Skin of body (tissue), 3 donors: ENCODE measurements around the gene NANP. TPM values are rescaled to one million over a fixed set of nuclear protein-coding genes. Genes with fewer than 3 reads are reported as not detected.

ENCODE experiments used
- DNase-seq: peaks from one replicate; lab custom pipeline; 2025; lab: John Stamatoyannopoulos, UW
- small RNA-seq: library from RNA; depleted of rRNA; stranded (forward); fragments of <200 nt; gene quantifications from one replicate; pipeline ENCODE3, GENCODE V24; 2014; ENCODE audit warnings: low replicate concordance
- total RNA-seq: library from RNA; depleted of rRNA; stranded (reverse); fragments of >200 nt; gene quantifications from one replicate; pipeline ENCODE4 v1.2.3, GENCODE V29; 2014

NANP gene
- total RNA-seq, 1 donor from 2014 or later = 6.2 TPM

DNA sequence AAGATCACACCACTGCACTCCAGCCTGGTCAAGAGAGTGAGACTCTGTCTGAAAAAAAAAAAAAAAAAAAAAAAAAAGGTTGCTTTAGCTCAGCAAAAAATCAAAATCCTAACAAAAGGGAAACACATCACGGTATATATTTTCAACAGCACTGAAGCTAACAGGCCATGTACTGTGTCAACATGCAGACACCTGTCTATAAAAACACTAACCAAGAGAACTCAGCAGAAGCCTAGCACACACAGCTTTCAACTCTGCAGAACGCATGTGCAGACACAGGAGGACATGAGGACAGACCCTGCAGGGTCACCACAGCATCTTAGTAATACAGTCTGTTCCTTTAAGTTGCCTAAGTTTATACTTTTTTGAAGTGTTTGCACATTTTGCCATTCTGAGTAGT, 52.0 kb downstream of the NANP start:
- DNase-seq = no peak

DNA sequence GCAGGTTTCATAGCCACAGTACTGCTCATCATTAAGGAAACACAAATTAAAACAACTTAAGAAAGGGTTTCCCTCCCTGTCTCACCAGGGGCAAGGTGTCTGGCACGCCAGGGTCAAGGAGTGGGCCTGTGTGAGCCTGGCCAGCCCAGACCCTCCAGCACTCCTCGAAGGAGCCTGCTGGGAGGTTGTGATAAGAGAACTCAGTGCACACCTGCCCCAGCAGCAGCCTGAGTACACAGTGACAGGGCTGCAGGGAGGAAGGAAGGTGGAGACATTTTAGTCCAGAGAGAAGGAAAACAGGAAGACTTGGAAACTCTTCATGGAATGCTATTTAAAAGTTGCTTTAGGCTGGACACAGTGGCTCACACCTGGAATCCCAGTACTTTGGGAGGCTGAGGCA, 52.6 kb downstream of the NANP start:
- DNase-seq = no peak

DNA sequence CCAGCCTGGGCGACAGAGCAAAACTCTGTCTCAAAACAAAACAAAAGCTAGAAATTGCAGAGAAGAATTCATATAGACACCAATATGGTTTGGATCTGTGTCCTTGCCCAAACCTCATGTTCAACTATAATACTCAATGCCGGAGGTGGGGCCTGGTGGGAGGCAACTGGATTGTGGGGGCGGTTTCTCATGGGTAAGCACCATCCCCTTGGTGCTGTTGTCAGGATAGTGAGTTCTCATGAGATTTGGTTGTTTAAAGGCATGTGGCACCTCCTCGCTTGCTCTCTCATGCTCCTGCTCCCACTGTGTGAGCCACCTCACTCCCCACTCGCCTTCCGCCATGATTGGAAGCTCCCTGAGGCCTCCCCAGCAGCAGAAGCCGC, 53.7 kb downstream of the NANP start:
- no peak for DNase-seq

DNA sequence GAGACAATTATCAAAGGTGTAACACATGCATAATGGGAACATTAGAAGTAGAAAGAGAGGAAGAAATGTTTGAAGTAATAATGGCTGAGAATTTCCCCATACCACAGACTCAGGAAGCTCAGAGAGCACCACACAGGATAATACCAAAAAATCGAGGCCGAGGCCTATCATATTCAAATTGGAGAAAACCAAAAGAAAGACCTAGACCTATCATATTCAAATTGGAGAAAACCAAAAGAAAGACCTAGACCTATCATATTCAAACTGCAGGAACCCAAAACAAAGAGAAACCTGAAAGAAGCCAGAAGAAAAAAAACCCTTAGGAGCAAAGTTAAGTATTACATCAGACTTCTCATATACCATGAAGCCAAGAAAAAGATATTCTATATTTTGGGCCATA, 56.5 kb downstream of the NANP start:
- DNase-seq = no peak

DNA sequence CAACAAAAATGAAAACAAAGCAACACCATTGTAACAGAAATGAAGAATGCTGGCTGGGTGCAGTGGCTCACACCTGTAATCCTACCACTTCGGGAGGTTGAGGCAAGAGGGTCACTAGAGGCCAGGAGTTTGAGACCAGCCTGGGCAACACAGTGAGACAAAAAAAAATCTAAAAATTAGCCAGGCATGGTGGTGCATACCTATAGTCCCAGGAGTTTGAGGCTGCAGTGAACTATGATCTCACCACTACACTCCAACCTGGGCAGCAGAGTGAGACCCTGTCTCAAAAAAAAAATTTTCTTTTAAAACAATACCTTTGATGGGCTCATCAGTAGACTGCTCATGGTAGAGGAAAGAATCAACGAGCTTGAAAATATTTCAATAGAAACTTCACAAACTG, 57.0 kb downstream of the NANP start:
- DNase-seq = no peak

DNA sequence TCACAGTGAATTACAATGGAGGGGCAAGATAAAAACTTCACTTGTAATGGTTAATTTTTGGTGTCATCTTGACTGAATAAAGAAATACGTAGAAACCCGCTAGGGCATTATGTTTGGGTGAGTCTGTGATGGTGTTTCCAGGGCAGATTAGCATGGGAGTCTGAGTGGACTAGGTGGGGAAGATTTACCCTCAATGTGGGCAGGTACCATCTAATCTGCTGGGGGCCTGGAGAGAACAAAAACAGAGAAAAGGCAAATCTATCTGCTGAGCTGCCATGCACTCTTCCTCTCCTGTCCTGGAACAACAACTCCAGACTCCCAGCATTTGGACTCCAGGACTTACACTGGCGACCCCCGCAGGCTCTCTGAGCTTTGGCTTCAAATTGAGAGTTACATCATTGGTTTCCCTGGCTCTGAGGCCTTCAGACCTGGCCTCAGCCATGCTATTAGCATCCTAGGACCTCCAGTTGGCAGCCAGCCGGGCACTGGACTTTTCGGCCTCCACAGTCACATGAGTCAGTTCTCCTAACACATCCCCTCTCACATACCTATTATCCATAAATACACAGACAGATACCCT, 58.1 kb downstream of the NANP start:
- DNase-seq = no peak

DNA sequence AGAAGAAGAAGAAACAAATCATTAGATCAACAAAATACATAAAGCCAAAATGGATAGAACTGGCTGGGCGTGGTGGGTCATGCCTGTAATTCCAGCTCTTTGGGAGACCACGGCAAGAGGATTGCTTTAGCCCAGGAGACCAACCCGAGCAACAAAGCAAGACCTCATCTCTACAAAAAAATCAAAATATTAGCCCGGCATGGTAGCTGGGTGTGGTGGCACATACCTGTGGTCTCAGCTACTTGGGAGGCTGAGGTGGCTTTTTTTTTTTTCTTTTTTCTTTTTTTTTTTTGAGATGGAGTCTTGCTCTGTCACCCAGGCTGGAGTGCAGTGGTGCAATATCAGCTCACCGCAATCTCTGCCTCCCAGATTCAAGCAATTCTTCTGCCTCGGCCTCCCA, 59.9 kb downstream of the NANP start:
- DNase-seq = no peak

DNA sequence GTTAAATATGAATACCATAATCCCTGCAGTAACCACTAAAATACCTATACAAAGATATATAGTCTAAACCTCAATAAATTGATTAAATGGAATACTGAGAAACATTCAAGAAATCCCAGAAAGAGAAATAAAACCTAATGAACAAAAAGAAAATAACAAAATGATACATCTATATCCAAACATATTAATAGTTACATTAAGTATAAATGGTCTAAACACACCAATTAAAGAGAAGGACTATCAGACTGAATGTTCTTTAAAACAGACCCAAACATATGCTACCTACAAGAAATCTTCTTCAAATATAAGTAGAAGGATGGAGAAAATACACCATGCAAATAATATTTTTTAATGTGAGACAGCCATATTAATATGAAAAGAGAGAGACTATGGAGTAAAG, 60.5 kb downstream of the NANP start:
- DNase-seq = no peak

Small RNA genes within 50 kb of the gene (small RNA-seq; reads per million reads assigned to genes)
- gene RN7SL594P (not detected), gene RNU6ATAC17P (not detected)

Other genes with a start within 250 kb of the NANP start
- gene ABHD12, start 233.2 kb downstream of the NANP start, total RNA-seq = 22.6 TPM
- gene GINS1, start 216.3 kb downstream of the NANP start, total RNA-seq = 7.3 TPM
- 15.7 TPM for gene NINL, start 38.5 kb downstream of the NANP start, total RNA-seq
- gene ZNF337, start 72.8 kb upstream of the NANP start, total RNA-seq = 16.9 TPM